KMS-11 (cell line): ENCODE data around the gene CACNA1I.

Experiments used
- H2AFZ ChIP-seq: fragments of 200-600 bp; sonication (generic); 2 replicates; pipeline ENCODE4 v1.6.1; 2016; ENCODE audit warnings: antibody characterized with exemption, mixed run types, low read depth
- H3K27ac ChIP-seq: fragments of 200-600 bp; sonication (generic); 2 replicates; pipeline ENCODE4 v1.6.1; 2016; ENCODE audit warnings: mild to moderate bottlenecking, mixed run types
- H3K27me3 ChIP-seq: fragments of 200-600 bp; sonication (generic); 2 replicates; pipeline ENCODE4 v1.6.1; 2017; ENCODE audit warnings: mild to moderate bottlenecking, low read depth, mixed run types, moderate library complexity; ENCODE audit not compliant: insufficient read depth
- H3K36me3 ChIP-seq: fragments of 200-600 bp; sonication (generic); 2 replicates; pipeline ENCODE4 v1.6.1; 2017; ENCODE audit warnings: mild to moderate bottlenecking, mixed run types; ENCODE audit not compliant: insufficient read depth
- H3K4me1 ChIP-seq: fragments of 200-600 bp; sonication (generic); 2 replicates; pipeline ENCODE4 v1.6.1; 2016; ENCODE audit warnings: mild to moderate bottlenecking, low read depth, mixed run types; ENCODE audit not compliant: poor library complexity, severe bottlenecking
- H3K4me2 ChIP-seq: fragments of 200-600 bp; sonication (generic); 2 replicates; pipeline ENCODE4 v1.7.0; 2016; ENCODE audit warnings: mild to moderate bottlenecking, mixed run types
- H3K4me3 ChIP-seq: fragments of 200-600 bp; sonication (generic); IDR thresholded peaks from 2 replicates; pipeline ENCODE4 v1.6.1; 2017; ENCODE audit warnings: low read depth, low read length, mixed read lengths; ENCODE audit not compliant: insufficient read depth
- H3K79me2 ChIP-seq: fragments of 200-600 bp; sonication (generic); 2 replicates; pipeline ENCODE4 v1.6.1; 2016; ENCODE audit warnings: low read depth, mixed run types; ENCODE audit not compliant: insufficient read depth
- H3K9ac ChIP-seq: fragments of 200-600 bp; sonication (generic); 2 replicates; pipeline ENCODE4 v1.6.1; 2016; ENCODE audit warnings: mild to moderate bottlenecking, mixed run types
- H4K20me1 ChIP-seq: fragments of 200-600 bp; sonication (generic); 2 replicates; pipeline ENCODE4 v1.6.1; 2016; ENCODE audit warnings: mild to moderate bottlenecking, mixed run types; ENCODE audit not compliant: insufficient read depth
- TF ChIP-seq, protein P1 (sequence below): fragments of 200-600 bp; sonication (generic); conservative IDR thresholded peaks from 2 replicates; pipeline ENCODE4 v1.6.1; 2017; ENCODE audit warnings: low read depth, mild to moderate bottlenecking, antibody characterized with exemption, low read length, moderate library complexity, mixed read lengths

Gene CACNA1I

GRCh38 chr22:39569066-39569465 is 1.5 kb upstream of the CACNA1I start:
- H3K36me3 ChIP-seq = no peaks in the 10 kb centered on the region
- H3K4me3 ChIP-seq = no peak overlapping the region
- no peak overlapping the region for H3K27ac ChIP-seq
- no peaks in the 10 kb centered on the region for H4K20me1 ChIP-seq
- H3K9ac ChIP-seq = no peak overlapping the region
- no peak overlapping the region for H3K4me2 ChIP-seq
- peaks cover 39% of the 10 kb centered on the region for H3K27me3 ChIP-seq
- no peaks in the 10 kb centered on the region for H3K4me1 ChIP-seq
- H3K79me2 ChIP-seq = no peaks in the 10 kb centered on the region
- TF ChIP-seq, protein P1, sequence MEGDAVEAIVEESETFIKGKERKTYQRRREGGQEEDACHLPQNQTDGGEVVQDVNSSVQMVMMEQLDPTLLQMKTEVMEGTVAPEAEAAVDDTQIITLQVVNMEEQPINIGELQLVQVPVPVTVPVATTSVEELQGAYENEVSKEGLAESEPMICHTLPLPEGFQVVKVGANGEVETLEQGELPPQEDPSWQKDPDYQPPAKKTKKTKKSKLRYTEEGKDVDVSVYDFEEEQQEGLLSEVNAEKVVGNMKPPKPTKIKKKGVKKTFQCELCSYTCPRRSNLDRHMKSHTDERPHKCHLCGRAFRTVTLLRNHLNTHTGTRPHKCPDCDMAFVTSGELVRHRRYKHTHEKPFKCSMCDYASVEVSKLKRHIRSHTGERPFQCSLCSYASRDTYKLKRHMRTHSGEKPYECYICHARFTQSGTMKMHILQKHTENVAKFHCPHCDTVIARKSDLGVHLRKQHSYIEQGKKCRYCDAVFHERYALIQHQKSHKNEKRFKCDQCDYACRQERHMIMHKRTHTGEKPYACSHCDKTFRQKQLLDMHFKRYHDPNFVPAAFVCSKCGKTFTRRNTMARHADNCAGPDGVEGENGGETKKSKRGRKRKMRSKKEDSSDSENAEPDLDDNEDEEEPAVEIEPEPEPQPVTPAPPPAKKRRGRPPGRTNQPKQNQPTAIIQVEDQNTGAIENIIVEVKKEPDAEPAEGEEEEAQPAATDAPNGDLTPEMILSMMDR = no peak
- no peak overlapping the region for H2AFZ ChIP-seq

GRCh38 chr22:39570226-39570625 is 327 bp upstream of the CACNA1I start:
- no peak overlapping the region for H3K27ac ChIP-seq
- H3K4me1 ChIP-seq = no peaks in the 10 kb centered on the region
- H3K4me3 ChIP-seq = no peak overlapping the region

DNA sequence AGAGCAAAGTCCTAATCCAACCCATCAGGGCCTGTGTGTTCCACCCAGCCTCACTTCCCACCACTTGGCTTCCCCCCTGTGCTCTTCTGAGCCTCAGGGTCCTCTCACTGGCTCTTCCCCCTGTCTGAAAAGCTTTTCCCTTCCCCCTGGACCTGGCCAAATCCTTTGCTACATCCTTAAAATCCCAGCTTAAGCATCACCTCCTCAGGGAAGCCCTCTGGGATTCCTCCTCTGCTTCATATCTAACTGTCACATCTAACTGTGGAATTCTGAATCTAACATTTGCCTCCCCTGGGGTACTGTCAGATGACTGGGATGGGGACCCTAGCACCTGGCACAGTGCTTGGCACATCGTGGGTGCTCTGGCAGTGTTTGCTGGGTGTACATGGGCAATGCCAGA is 985 bp downstream of the CACNA1I start:
- Histone ChIP-seq H3K27me3 (peaks cover 63% of the 10 kb centered on the region), H3K9ac (no peak overlapping the region), H3K79me2 (no peaks in the 10 kb centered on the region), H3K36me3 (no peaks in the 10 kb centered on the region), H3K4me2 (no peak overlapping the region), H2AFZ (no peak overlapping the region), H3K27ac (no peak overlapping the region), H3K4me3 (no peak overlapping the region), H4K20me1 (no peaks in the 10 kb centered on the region), H3K4me1 (no peaks in the 10 kb centered on the region)
- TF ChIP-seq, protein P1 = no peak

More at GRCh38 chr22:39570226-39570625, 327 bp upstream of the CACNA1I start:
- H3K79me2 ChIP-seq = no peaks in the 10 kb centered on the region
- H3K4me2 ChIP-seq = no peak overlapping the region
- H2AFZ ChIP-seq = no peak overlapping the region
- TF ChIP-seq, protein P1 = no peak
- peaks cover 50% of the 10 kb centered on the region for H3K27me3 ChIP-seq
- H3K36me3 ChIP-seq = no peaks in the 10 kb centered on the region
- H4K20me1 ChIP-seq = no peaks in the 10 kb centered on the region
- no peak overlapping the region for H3K9ac ChIP-seq

GRCh38 chr22:39574779-39575551 is 4.4 kb downstream of the CACNA1I start:
- no peak overlapping the region for H3K27ac ChIP-seq
- no peak overlapping the region for H2AFZ ChIP-seq
- TF ChIP-seq, protein P1 = no peak
- H3K9ac ChIP-seq = no peak overlapping the region
- peaks cover 92% of the 10 kb centered on the region for H3K27me3 ChIP-seq
- no peaks in the 10 kb centered on the region for H3K36me3 ChIP-seq
- no peaks in the 10 kb centered on the region for H3K4me1 ChIP-seq
- H3K79me2 ChIP-seq = no peaks in the 10 kb centered on the region
- no peak overlapping the region for H3K4me2 ChIP-seq
- no peak overlapping the region for H3K4me3 ChIP-seq
- H4K20me1 ChIP-seq = no peaks in the 10 kb centered on the region
